Myocyte (in vitro differentiated cells): Measurements from ENCODE around the gene MACF1. TPM values are rescaled to one million over a fixed set of nuclear protein-coding genes. Genes with fewer than 3 reads are reported as not detected.

Source experiments
- DNase-seq: peaks from one replicate; pipeline ENCODE4 v3.0.0-alpha.2; 2012; ENCODE audit warnings: low read depth
- total RNA-seq: library from RNA; depleted of rRNA; stranded (reverse); fragments of >200 nt; gene quantifications from 2 replicates; pipeline ENCODE4 v1.2.3, GENCODE V29; 2014

Gene MACF1
- total RNA-seq, 1 donor from 2014 or later = 803 TPM

GRCh38 chr1:39258146-39258924, 53.8 kb downstream of the MACF1 start:
- DNase-seq = peak; percentile 70

GRCh38 chr1:39258925-39259244, 54.4 kb downstream of the MACF1 start:
- no peak for DNase-seq

GRCh38 chr1:39261712-39262221, 57.3 kb downstream of the MACF1 start:
- DNase-seq = no peak

GRCh38 chr1:39262802-39263201, 58.3 kb downstream of the MACF1 start:
- no peak for DNase-seq

GRCh38 chr1:39266269-39266668, 61.8 kb downstream of the MACF1 start:
- no peak for DNase-seq

GRCh38 chr1:39266792-39267191, 62.3 kb downstream of the MACF1 start:
- no peak for DNase-seq

- DNase-seq = peak; percentile 70
These were observed 63.7 kb downstream of the MACF1 start for GRCh38 chr1:39268112-39268581.

- no peak for DNase-seq
These were observed 64.4 kb downstream of the MACF1 start for GRCh38 chr1:39268906-39269305.

GRCh38 chr1:39269349-39269748, 64.9 kb downstream of the MACF1 start:
- no peak for DNase-seq

- peak; percentile 72 for DNase-seq
These were observed 65.4 kb downstream of the MACF1 start for GRCh38 chr1:39269791-39270342.

GRCh38 chr1:39270368-39270767, 65.9 kb downstream of the MACF1 start:
- no peak for DNase-seq

GRCh38 chr1:39272027-39272797, 67.7 kb downstream of the MACF1 start:
- peak; percentile 90 for DNase-seq

- DNase-seq = no peak
These were observed 68.4 kb downstream of the MACF1 start for GRCh38 chr1:39272798-39273469.

- no peak for DNase-seq
These were observed 71.5 kb downstream of the MACF1 start for GRCh38 chr1:39275836-39276507.

- no peak for DNase-seq
These were observed 73.4 kb downstream of the MACF1 start for GRCh38 chr1:39277879-39278278.

GRCh38 chr1:39282537-39283216, 78.2 kb downstream of the MACF1 start:
- peak; percentile 85 for DNase-seq

GRCh38 chr1:39283858-39284257, 79.4 kb downstream of the MACF1 start:
- no peak for DNase-seq

GRCh38 chr1:39287541-39287940, 83.0 kb downstream of the MACF1 start:
- DNase-seq = no peak

- DNase-seq = no peak
These were observed 84.4 kb downstream of the MACF1 start for GRCh38 chr1:39288735-39289465.

GRCh38 chr1:39292401-39292800, 87.9 kb downstream of the MACF1 start:
- no peak for DNase-seq
